NCI-H2227 (cell line): ENCODE data around the gene ZNF70.
"Not testable (repeated sequence)": the region's sequence is repeated elsewhere in the genome, so short reads cannot be mapped to it uniquely, and the experiment has no call there.

Experiments used
- DNase-seq: peaks from one replicate; lab custom pipeline; 2025; ENCODE audit not compliant: unreplicated experiment; lab: John Stamatoyannopoulos, UW

The ZNF70 gene

GRCh38 chr22:23760056-23760455 lies 9.1 kb upstream of the ZNF70 start:
- DNase-seq, result no peak

DNA sequence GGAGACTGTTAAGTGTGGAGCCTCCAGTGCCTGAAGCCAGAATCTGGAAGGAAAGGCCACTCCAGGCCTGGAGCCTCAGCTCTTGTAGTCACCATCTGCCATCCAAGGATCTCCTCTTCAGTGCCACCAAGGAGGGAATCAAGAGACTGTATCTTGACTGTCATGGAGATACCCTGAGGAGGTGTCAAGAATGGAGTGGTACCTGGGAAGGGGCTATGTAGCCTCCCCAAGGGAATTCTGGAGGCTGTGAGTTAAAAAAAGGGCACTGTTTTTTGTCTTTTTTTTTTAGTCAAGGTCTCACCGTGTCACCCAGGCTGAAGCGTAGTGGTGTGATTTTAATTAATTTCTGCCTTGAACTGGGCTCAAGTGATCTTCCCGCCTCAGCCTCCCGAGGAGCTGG lies 8.7 kb upstream of the ZNF70 start:
- no peak for DNase-seq

DNA sequence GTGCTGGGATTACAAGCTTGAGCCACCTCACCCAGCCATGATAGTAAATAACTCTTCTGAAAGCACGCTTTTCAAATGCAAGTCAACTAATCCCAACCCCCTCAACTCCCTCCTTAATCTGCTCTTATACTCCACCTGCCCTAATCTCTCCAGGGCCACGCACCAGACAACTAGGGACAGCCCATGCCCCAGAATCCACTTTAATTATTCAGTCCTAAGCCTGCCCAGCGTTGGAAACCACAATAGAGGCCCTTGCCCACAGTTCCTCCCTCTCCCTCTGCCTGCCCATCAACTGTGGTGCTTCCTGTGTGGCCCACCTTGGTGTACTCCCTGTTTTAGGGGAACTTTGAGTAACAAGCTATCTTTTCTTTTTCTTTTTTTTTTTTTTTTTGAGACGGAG lies 6.0 kb upstream of the ZNF70 start:
- DNase-seq, result no peak

DNA sequence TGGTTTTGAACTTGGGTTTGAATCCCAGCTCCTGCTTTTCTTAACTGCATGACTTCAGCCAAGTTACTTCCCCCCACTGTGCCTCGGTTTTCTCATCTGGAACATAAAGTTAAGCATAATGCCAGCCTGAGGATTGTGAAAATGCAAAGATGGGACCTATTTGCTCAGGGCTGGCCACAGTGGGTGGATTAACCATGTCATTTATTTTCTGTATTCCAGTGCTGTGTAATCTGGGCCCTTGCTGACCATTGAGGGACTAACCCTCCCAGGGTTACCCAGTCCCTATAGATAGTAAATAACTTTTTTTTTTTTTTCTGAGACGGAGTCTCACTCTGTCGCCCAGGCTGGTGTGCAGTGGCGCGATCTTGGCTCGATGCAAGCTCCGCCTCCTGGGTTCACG lies 4.8 kb upstream of the ZNF70 start:
- DNase-seq, result no peak

DNA sequence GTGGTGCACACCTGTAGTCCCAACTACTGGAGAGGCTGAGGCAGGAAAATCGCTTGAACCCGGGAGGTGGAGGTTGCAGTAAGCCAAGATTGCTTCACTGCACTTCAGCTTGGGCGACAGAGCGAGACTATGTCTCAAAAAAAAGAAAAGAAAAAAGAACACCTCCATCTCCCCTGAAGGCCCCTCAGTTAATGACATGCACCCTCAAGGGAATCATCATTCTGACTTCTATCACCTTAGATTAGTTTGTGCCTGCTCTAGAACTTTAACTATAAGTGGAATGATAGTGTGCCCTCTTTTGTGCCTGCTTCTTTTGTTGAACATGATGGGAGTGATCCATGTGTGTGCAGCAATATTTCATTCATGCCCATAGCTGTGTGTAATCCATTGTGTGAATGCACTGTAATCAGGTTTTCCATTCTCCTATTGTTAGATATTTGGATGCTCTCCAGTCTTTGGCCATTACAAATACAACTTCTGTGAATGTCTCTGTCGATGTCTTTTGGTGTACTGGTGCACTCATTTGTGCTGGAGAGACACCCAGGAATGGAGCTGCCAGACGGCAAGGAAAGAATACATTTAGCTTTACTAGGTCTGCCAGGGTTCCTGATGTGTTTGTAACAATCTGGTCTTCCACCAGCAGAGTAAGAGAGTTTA lies 4.2 kb upstream of the ZNF70 start:
- no peak for DNase-seq

DNA sequence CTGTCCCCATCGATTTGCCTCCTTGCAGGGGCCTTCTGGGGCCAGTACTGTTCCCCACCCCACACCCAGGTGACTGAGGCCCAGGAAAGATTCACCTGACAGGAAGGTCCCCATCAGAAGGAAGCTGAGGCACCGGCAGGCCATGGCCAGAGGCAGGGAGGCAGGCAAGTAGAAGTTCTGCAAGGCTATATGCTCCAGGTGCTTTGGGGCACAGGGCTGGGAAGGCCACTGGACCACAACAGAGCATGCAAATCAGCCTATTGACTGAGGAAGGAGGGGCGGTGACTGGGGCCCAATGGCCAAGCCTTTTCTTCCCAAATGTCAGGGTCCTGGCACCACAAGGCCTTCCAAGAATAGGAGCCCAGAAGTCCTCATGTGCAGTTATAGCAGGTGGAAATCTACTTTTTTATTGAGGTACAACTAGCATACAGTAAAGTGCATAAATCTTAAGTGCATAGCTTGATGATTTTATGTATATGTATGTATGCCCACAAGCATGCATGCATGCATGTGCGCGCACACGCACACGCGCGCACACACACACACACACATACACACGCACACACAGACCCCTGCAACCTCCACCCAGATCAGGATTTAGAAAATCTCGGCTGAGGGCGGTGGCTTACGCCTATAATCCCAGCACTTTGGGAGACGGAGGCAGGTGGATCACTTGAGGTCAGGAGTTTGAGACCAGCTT lies 3.5 kb upstream of the ZNF70 start, which contains the start of gene VPREB3:
VPREB3 (minus strand) TSS at position 206 of the 700 bp plus-strand sequence; CDS start at position 144, 62 bp downstream.
- no peak for DNase-seq

- DNase-seq, result no peak
These were observed 2.5 kb upstream of the ZNF70 start for GRCh38 chr22:23753385-23753784.

DNA sequence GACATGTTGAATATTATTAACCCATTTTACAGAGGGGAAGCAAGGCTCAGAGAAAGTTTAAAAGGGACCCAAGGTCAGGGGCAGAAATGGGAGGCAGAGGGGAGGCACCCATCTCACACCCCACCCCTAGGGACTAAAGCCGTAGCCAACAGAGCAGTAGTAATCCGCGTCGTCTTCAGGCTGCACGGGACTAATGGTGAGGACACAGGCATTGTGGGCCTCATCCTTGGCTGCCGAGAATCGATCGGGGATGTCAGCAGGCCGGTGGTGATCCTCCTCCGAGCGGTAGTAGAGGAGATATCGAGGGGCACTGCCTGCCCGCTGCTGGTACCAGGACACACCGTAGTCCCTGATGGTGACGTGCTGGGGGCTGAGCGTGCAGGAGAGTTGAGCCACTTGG lies 1.8 kb upstream of the ZNF70 start:
- DNase-seq, result no peak

DNA sequence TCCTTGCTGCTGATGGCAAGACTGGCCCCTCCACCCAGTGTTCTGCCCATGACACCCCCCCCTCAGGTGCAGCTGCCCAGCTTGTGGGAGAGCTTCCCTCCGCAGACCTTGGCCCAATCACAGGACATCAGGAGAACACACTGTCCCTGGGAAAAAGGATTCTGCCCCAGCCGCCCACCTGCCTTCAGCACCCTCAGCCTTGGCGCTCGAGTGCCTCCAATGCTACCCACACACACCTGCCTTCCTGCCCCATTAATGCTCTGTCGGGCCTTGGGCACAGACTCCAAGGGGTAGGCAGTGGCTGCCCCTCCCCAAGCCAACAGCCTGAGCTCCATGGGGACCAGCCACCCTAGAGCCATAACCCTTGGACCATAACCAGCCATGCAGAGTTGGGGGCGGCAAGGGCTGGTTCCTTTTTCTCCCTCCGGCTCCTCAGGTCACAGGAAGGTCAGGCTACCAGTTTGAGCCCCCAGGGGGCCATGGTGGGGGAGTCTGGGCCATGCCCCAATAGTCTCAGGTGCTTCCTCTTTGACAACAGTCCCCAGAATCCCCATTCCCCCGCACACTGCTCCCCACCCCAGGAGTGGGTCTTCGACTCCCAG lies 1.3 kb upstream of the ZNF70 start:
- no peak for DNase-seq

- peak; percentile 67 for DNase-seq
These were observed 607 bp upstream of the ZNF70 start for GRCh38 chr22:23751441-23751996.

DNA sequence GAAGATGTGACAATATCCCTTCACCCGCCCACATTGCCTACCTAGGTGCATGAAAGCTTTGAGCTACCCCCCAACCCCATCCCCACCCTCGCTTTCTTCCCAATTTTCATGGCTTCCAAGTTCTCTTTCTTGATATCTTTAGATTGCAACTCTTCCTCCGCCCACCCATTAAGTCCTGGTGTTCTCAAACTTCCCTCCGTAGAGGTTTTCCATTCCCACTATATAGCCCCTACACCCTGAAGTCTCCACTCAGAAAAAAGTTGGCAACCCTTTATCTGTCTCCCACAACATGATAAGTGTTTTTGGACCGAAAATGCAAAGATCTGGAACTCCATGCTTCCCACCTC lies 572 bp downstream of the ZNF70 start:
- DNase-seq, result no peak

DNA sequence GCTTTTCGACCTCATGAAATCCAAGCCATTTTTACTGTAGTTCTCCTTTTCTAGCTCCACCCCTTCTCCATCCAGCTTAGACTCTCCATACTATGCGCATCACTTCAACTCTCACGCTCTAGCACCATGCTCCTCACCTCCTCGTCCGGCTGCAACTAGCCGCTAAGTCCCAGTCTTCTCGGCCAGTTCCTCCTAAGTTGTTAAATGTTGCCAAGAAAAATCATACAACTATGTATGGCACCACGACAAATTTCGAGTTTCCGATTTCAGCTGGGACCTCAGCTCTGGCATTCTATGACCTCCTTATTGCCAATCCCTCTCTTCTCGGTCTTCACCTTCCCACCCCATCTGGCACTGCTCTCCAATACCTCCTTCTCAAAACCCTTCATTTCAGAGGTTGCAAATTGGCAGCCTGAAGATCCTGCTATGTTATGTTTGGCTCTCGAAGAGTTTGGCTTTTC lies 1.0 kb downstream of the ZNF70 start:
- DNase-seq, result peak; percentile 21

- DNase-seq, result no peak
These were observed 5.1 kb downstream of the ZNF70 start for GRCh38 chr22:23745791-23746190.

DNA sequence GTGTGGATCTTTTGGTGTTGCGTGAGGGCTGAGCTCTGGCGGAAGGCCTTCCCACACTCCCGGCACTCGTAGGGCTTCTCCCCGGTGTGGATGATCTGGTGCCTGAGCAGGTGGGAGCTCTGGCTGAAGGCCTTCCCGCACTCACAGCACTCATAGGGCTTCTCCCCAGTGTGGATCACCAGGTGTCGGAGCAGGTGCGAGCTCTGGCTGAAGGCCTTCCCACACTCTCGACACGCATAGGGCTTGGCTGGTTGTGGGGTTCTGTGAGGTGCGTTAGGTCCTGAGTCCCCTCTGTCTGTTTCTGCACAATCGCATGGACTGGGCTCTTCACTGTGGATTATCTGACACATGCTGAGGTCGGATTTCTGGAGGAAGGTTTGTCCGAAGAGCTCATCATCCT lies 6.4 kb downstream of the ZNF70 start:
- no peak for DNase-seq

DNA sequence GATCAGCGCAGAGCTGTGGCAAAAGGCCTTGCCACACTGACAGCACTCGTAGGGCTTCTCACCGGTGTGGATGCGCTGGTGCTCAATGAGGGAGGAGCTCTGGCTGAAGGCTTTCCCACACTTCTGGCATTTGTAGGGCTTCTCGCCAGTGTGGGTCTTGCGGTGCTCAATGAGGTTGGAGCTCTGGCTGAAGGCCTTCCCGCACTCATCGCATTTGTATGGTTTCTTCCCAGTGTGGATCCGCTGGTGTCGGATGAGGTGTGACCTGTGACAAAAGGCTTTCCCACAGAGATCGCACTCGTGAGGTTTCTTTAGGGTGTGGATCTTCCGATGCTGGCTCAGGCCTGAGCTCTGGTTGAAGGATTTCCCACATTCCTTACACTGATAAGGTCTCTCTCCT lies 6.9 kb downstream of the ZNF70 start:
- DNase-seq, result no peak

GRCh38 chr22:23743303-23743705 lies 7.6 kb downstream of the ZNF70 start:
- no peak for DNase-seq

- no peak for DNase-seq
These were observed 8.2 kb downstream of the ZNF70 start for GRCh38 chr22:23742505-23743264.

DNA sequence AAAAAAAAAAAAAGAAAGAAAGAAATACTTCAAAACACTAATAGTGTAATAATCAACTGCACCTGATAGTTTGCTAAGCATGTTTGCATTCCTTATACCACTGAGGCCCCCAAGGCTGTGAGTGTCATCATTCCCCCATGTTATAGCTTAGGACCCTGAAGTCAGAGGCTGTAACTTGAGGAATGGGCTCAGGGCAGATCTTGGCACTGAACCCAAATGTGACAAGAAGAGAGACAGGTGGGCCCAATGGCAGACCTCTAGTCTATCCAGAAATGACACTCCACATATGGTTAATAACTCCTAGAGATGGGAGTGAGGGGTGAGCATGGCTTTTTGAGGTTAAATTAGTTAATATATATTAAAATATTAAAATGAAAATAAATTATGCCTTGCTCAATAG lies 13.2 kb downstream of the ZNF70 start:
- no peak for DNase-seq

DNA sequence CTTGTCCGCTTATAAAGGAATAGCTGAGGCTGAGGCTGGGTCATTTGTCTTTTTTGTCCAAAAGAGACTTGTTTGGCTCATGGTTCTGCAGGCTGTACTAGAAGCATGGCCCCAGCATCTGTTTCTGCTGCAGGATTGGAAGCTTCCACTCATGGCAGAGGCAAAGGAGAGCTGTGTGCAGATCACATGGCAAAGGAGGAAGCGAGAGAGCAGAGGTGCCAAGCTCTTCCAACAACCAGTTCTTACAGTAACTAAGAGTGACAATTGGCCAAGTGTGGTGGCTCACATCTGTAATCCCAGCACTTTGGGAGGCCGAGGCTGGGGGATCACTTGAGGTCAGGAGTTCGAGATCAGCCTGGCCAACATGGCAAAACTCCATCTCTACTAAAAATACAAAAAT lies 22.8 kb downstream of the ZNF70 start:
- not testable (repeated sequence) for DNase-seq

- DNase-seq, result no peak
These were observed 28.2 kb downstream of the ZNF70 start for GRCh38 chr22:23722724-23723123.

GRCh38 chr22:23722160-23722559 lies 28.8 kb downstream of the ZNF70 start:
- DNase-seq, result no peak
